IMR-90 (cell line): Measurements from ENCODE around the gene TMEM163.

ENCODE experiments used
- CHD1 ChIP-seq: IDR thresholded peaks from 2 replicates; pipeline ENCODE4 v1.6.1; 2012; ENCODE audit warnings: low read depth, low read length, improper control_type of control experiment
- MAZ ChIP-seq: IDR thresholded peaks from 2 replicates; pipeline ENCODE4 v1.6.1; 2012; ENCODE audit warnings: low read depth, mild to moderate bottlenecking, low read length, improper control_type of control experiment, moderate library complexity, borderline replicate concordance
- POLR2A ChIP-seq: IDR thresholded peaks from 2 replicates; pipeline ENCODE4 v1.6.1; 2012; ENCODE audit warnings: mild to moderate bottlenecking, low read depth, low read length
- RCOR1 ChIP-seq: IDR thresholded peaks from 2 replicates; pipeline ENCODE4 v1.6.1; 2012; ENCODE audit warnings: mild to moderate bottlenecking, low read length, improper control_type of control experiment; ENCODE audit not compliant: insufficient replicate concordance
- RFX5 ChIP-seq: IDR thresholded peaks from 2 replicates; pipeline ENCODE4 v1.8.0; 2012; ENCODE audit warnings: low read depth, mild to moderate bottlenecking, low read length, moderate library complexity
- SMC3 ChIP-seq: fragments of 150-350 bp; IDR thresholded peaks from 2 replicates; pipeline ENCODE4 v1.6.1; 2016; ENCODE audit warnings: low read depth, mild to moderate bottlenecking, antibody characterized with exemption, low read length, moderate library complexity
- TF ChIP-seq, protein P1 (sequence below): conservative IDR thresholded peaks from 2 replicates; pipeline ENCODE4 v1.5.1; 2012; ENCODE audit warnings: mild to moderate bottlenecking, low read depth, low read length, improper control_type of control experiment
- TF ChIP-seq, protein P2 (sequence below): fragments of 150-350 bp; IDR thresholded peaks from 2 replicates; pipeline ENCODE4 v1.6.1; 2016; ENCODE audit warnings: low read depth, mild to moderate bottlenecking, low read length, moderate library complexity, borderline replicate concordance
- TF ChIP-seq, protein P3 (sequence below): fragments of 150-350 bp; IDR thresholded peaks from 2 replicates; pipeline ENCODE4 v1.6.1; 2017; ENCODE audit warnings: mild to moderate bottlenecking, antibody characterized with exemption, low read length, low read depth

DNA sequence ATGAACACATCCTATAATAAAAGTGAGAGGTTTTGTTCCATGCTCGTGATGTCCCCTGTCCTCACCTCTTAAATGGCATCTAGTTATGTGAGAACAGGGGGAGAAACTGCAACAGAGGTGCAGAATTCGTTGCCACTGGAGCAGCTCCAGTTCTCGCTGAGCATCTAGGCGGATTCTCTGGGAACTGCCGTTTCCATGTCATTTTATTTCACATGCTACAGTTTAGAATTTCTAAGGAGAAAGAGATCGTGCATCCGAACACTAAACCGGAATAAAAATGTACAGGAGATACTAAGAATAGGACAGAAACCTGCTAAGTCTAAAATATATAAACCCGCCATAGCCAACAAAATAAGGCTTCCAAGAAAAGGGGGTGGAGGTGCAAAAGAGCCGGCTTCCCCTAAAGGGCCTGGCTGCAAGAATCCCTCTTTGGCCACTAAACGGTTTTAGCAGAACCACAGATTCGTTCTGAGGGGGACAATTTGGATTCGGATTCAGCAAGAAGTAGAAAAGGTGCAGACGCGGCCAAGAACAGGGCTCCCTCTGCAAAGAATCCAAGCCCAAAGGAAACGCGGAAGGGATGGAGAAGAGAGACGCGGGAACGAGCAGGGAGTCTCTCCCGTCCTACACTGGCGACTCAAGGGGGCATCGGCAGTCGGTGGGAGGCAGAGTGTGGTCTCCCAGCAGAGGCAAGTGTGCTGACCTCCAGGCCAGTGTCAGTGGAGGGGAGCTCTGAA is 1.3 kb downstream of the TMEM163 start:
- TF ChIP-seq MAZ = no peak
- TF ChIP-seq, protein P1, sequence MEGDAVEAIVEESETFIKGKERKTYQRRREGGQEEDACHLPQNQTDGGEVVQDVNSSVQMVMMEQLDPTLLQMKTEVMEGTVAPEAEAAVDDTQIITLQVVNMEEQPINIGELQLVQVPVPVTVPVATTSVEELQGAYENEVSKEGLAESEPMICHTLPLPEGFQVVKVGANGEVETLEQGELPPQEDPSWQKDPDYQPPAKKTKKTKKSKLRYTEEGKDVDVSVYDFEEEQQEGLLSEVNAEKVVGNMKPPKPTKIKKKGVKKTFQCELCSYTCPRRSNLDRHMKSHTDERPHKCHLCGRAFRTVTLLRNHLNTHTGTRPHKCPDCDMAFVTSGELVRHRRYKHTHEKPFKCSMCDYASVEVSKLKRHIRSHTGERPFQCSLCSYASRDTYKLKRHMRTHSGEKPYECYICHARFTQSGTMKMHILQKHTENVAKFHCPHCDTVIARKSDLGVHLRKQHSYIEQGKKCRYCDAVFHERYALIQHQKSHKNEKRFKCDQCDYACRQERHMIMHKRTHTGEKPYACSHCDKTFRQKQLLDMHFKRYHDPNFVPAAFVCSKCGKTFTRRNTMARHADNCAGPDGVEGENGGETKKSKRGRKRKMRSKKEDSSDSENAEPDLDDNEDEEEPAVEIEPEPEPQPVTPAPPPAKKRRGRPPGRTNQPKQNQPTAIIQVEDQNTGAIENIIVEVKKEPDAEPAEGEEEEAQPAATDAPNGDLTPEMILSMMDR = no peak
- TF ChIP-seq RFX5 = no peak
- no peak for TF ChIP-seq SMC3
- no peak for TF ChIP-seq POLR2A
- TF ChIP-seq CHD1 = no peak
- TF ChIP-seq, protein P2, sequence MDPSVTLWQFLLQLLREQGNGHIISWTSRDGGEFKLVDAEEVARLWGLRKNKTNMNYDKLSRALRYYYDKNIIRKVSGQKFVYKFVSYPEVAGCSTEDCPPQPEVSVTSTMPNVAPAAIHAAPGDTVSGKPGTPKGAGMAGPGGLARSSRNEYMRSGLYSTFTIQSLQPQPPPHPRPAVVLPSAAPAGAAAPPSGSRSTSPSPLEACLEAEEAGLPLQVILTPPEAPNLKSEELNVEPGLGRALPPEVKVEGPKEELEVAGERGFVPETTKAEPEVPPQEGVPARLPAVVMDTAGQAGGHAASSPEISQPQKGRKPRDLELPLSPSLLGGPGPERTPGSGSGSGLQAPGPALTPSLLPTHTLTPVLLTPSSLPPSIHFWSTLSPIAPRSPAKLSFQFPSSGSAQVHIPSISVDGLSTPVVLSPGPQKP = no peak
- TF ChIP-seq, protein P3, sequence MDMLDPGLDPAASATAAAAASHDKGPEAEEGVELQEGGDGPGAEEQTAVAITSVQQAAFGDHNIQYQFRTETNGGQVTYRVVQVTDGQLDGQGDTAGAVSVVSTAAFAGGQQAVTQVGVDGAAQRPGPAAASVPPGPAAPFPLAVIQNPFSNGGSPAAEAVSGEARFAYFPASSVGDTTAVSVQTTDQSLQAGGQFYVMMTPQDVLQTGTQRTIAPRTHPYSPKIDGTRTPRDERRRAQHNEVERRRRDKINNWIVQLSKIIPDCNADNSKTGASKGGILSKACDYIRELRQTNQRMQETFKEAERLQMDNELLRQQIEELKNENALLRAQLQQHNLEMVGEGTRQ = no peak
- TF ChIP-seq RCOR1 = no peak
